GM19240 (cell line): ENCODE results near the gene MID2.
A peak's percentile ranks its signal among the peaks of the same experiment; 100 is the strongest.
"Not testable (repeated sequence)": the region's sequence is repeated elsewhere in the genome, so short reads cannot be mapped to it uniquely, and the experiment has no call there.

Experiments used
- DNase-seq: peaks from one replicate; pipeline ENCODE4 v3.0.0; 2011; ENCODE audit warnings: low spot score; ENCODE audit not compliant: insufficient read length

MID2 gene

GRCh38 chrX:107840971-107841370 is 15.3 kb downstream of the MID2 start:
- no peak for DNase-seq

GRCh38 chrX:107842715-107843400 is 17.2 kb downstream of the MID2 start:
- DNase-seq = no peak

GRCh38 chrX:107845625-107846024 is 20.0 kb downstream of the MID2 start:
- DNase-seq = no peak

GRCh38 chrX:107848591-107848990 is 22.9 kb downstream of the MID2 start:
- DNase-seq = no peak

GRCh38 chrX:107849747-107850421 is 24.2 kb downstream of the MID2 start:
- DNase-seq = no peak

GRCh38 chrX:107850422-107850765 is 24.7 kb downstream of the MID2 start:
- DNase-seq = no peak

GRCh38 chrX:107851215-107851614 is 25.5 kb downstream of the MID2 start:
- no peak for DNase-seq

GRCh38 chrX:107851665-107852064 is 26.0 kb downstream of the MID2 start:
- not testable (repeated sequence) for DNase-seq

GRCh38 chrX:107856289-107856688 is 30.6 kb downstream of the MID2 start:
- DNase-seq = no peak

GRCh38 chrX:107857041-107857440 is 31.4 kb downstream of the MID2 start:
- DNase-seq = not testable (repeated sequence)

GRCh38 chrX:107857837-107858236 is 32.2 kb downstream of the MID2 start:
- no peak for DNase-seq

- DNase-seq = no peak
Observed at GRCh38 chrX:107861056-107861455, 35.4 kb downstream of the MID2 start.

GRCh38 chrX:107871136-107871535 is 45.5 kb downstream of the MID2 start:
- no peak for DNase-seq

GRCh38 chrX:107878106-107878505 is 52.4 kb downstream of the MID2 start:
- DNase-seq = no peak

GRCh38 chrX:107880054-107880610 is 54.5 kb downstream of the MID2 start:
- DNase-seq = no peak

- DNase-seq = peak; percentile 33
Observed at GRCh38 chrX:107894038-107894437, 68.4 kb downstream of the MID2 start.

- no peak for DNase-seq
Observed at GRCh38 chrX:107902721-107903120, 77.1 kb downstream of the MID2 start.

GRCh38 chrX:107905366-107905765 is 79.7 kb downstream of the MID2 start:
- no peak for DNase-seq

- no peak for DNase-seq
Observed at GRCh38 chrX:107924136-107924746, 98.6 kb downstream of the MID2 start.

GRCh38 chrX:107934262-107934661 is 108.6 kb downstream of the MID2 start:
- DNase-seq = no peak

- DNase-seq = no peak
Observed at GRCh38 chrX:107935200-107935599, 109.5 kb downstream of the MID2 start.

GRCh38 chrX:107935664-107936433 is 110.2 kb downstream of the MID2 start:
- no peak for DNase-seq
